Endothelial cell of umbilical vein (primary cell): ENCODE data around the gene CAMK2G. TPM values are rescaled to one million over a fixed set of nuclear protein-coding genes. Genes with fewer than 3 reads are reported as not detected.

ENCODE experiments used
- BruUV-seq: library from RNA; stranded (reverse); fragments of 400-500 nt; replicated peaks from 2 replicates; lab custom pipeline; 2021; lab: Mats Ljungman, UMichigan
- CTCF ChIA-PET: fragments of 300-600, 350-600 bp; sonication (Branson Sonifier 250); formaldehyde crosslinking; loops from one replicate; lab custom pipeline; 2021; ENCODE audit warnings: antibody characterized with exemption, inconsistent platforms; lab: Charles Lee
- POLR2A ChIA-PET: fragments of 300-600, 350-600 bp; sonication (Branson Sonifier 250); formaldehyde crosslinking; loops from one replicate; lab custom pipeline; 2021; ENCODE audit warnings: antibody characterized with exemption, inconsistent platforms; lab: Charles Lee
- DNase-seq: peaks from one replicate; pipeline ENCODE4 v3.0.0-alpha.2; 2011; ENCODE audit warnings: low read depth, low spot score
- FAIRE-seq: peaks from 2 replicates; lab custom pipeline; 2011; peaks lifted over from hg19 to GRCh38; lab: Jason Lieb, UNC
- H2AFZ ChIP-seq: 2 replicates; pipeline ENCODE4 v1.6.0; 2012; ENCODE audit warnings: low read depth, low read length, control low read depth, inconsistent platforms
- H3K27ac ChIP-seq: 2 replicates; pipeline ENCODE4 v1.5.1; 2011; ENCODE audit warnings: low read depth, mild to moderate bottlenecking, control low read depth, low read length, moderate library complexity; ENCODE audit not compliant: insufficient read depth
- H3K27me3 ChIP-seq, 2 experiments: 2 replicates each; pipeline versions ENCODE4 v1.6.0 to v1.6.1; 2011; ENCODE audit warnings: low read length in 2 of 2, mixed read lengths in 1 of 2; ENCODE audit not compliant: control insufficient read depth in 2 of 2, insufficient read depth in 2 of 2
- H3K36me3 ChIP-seq, 2 experiments: 2 replicates in 1 of 2; 3 replicates in 1 of 2; pipeline ENCODE4 v1.5.1; 2011; ENCODE audit warnings: low read length in 2 of 2, mild to moderate bottlenecking in 1 of 2, moderate library complexity in 1 of 2; ENCODE audit not compliant: control insufficient read depth in 2 of 2, insufficient read depth in 2 of 2; ENCODE audit errors: extremely low read depth in 1 of 2
- H3K4me1 ChIP-seq: 3 replicates; pipeline ENCODE4 v1.5.1; 2011; ENCODE audit warnings: mild to moderate bottlenecking, low read length; ENCODE audit not compliant: control insufficient read depth, insufficient read depth; ENCODE audit errors: extremely low read depth
- H3K4me2 ChIP-seq: 2 replicates; pipeline ENCODE4 v1.6.1; 2011; ENCODE audit warnings: low read length, control low read depth, mixed read lengths; ENCODE audit not compliant: insufficient read depth
- H3K4me3 ChIP-seq, 3 experiments: fragments of 200-600 bp in 1 of 3; sonication (generic), shearing (Covaris generic) in 1 of 3; replicated peaks in 1 of 3; 2 replicates each; pipeline ENCODE4 v1.5.1; 2011 to 2016; ENCODE audit warnings: control low read depth in 3 of 3, low read length in 3 of 3, mild to moderate bottlenecking in 2 of 3, inconsistent platforms in 1 of 3, low read depth in 1 of 3, moderate library complexity in 1 of 3; ENCODE audit not compliant: insufficient read depth in 1 of 3
- H3K79me2 ChIP-seq: 2 replicates; pipeline ENCODE4 v1.6.0; 2012; ENCODE audit warnings: low read length, inconsistent platforms; ENCODE audit not compliant: control insufficient read depth, insufficient read depth
- H3K9ac ChIP-seq: replicated peaks from 2 replicates; pipeline ENCODE3; 2011; ENCODE audit warnings: low read length, control low read depth; ENCODE audit not compliant: insufficient read depth; ENCODE audit errors: extremely low read depth
- H3K9me1 ChIP-seq: replicated peaks from 3 replicates; pipeline ENCODE4 v1.6.0; 2011; ENCODE audit warnings: mild to moderate bottlenecking, low read length; ENCODE audit not compliant: control insufficient read depth, insufficient read depth; ENCODE audit errors: extremely low read depth
- H3K9me3 ChIP-seq: replicated peaks from 2 replicates; pipeline ENCODE4 v1.5.1; 2012; ENCODE audit warnings: low read length, inconsistent platforms; ENCODE audit not compliant: control insufficient read depth, insufficient read depth
- H4K20me1 ChIP-seq: replicated peaks from 2 replicates; pipeline ENCODE3; 2011; ENCODE audit warnings: mild to moderate bottlenecking, low read length; ENCODE audit not compliant: control insufficient read depth, insufficient read depth; ENCODE audit errors: extremely low read depth
- EZH2 ChIP-seq: IDR thresholded peaks from 2 replicates; pipeline ENCODE4 v1.6.1; 2012; ENCODE audit warnings: borderline replicate concordance, low read depth, mild to moderate bottlenecking, moderate library complexity, low read length, inconsistent platforms; ENCODE audit not compliant: severe bottlenecking
- FOS ChIP-seq: IDR thresholded peaks from 2 replicates; pipeline ENCODE4 v1.6.1; 2011; ENCODE audit warnings: mild to moderate bottlenecking, low read length, moderate library complexity, borderline replicate concordance; ENCODE audit not compliant: insufficient read depth
- GATA2 ChIP-seq: IDR thresholded peaks from 2 replicates; pipeline ENCODE4 v1.7.0; 2011; ENCODE audit warnings: low read depth, mild to moderate bottlenecking, moderate library complexity, mixed read lengths, low read length; ENCODE audit not compliant: insufficient read length, insufficient read depth
- JUN ChIP-seq: IDR thresholded peaks from 2 replicates; pipeline ENCODE4 v1.6.1; 2011; ENCODE audit warnings: borderline replicate concordance, low read depth; ENCODE audit not compliant: insufficient read length, insufficient read depth
- MYC ChIP-seq: IDR thresholded peaks from one replicate; pipeline ENCODE4 v1.6.1; 2011; ENCODE audit warnings: mild to moderate bottlenecking, low read depth, low read length
- POLR2A ChIP-seq: IDR thresholded peaks from 2 replicates; pipeline ENCODE4 v1.6.1; 2012; ENCODE audit warnings: low read depth, mild to moderate bottlenecking, control low read depth, low read length
- POLR2AphosphoS5 ChIP-seq: IDR thresholded peaks from 2 replicates; pipeline ENCODE4 v1.6.1; 2012; ENCODE audit warnings: low read depth, mild to moderate bottlenecking, control low read depth, low read length, moderate library complexity; ENCODE audit not compliant: insufficient read depth
- dilution Hi-C: fragments of 300-500 bp; cut with MboI; formaldehyde crosslinking; loops from one replicate; pipeline ENCODE4 v1.15.0; 2019; ENCODE audit warnings: low sequenced_read_pairs; ENCODE audit not compliant: extremely low pct_ligation_motif_present
- intact Hi-C: fragments of 100-400 bp; cut with micrococcal nuclease; formaldehyde crosslinking; loops from one replicate; pipeline ENCODE4 v1.10.0; 2022
- polyA plus RNA-seq, 4 experiments: library from polyadenylated mRNA; depleted of rRNA in 3 of 4; stranded (reverse) in 3 of 4; unstranded in 1 of 4; fragments of >200 nt; gene quantifications; 2 replicates each; pipeline versions ENCODE4 v1.2.1 to v1.2.3, GENCODE V29; 2011 to 2012; ENCODE audit warnings: missing spikeins in 1 of 4
- total RNA-seq: library from RNA; stranded (reverse); gene quantifications from 2 replicates; pipeline ENCODE4 v1.2.3, GENCODE V29; 2021
- TF ChIP-seq, protein P1 (sequence below): IDR thresholded peaks from 2 replicates; pipeline ENCODE4 v1.6.1; 2011; ENCODE audit not compliant: insufficient read depth, insufficient read length
- TF ChIP-seq, protein P2 (sequence below), 2 donors: IDR thresholded peaks; 1 replicate in 1 of 2; 2 replicates in 1 of 2; pipeline ENCODE4 v1.5.1; 2011; ENCODE audit warnings: low read length in 2 of 2, mild to moderate bottlenecking in 2 of 2, moderate library complexity in 2 of 2, control low read depth in 1 of 2, inconsistent platforms in 1 of 2, low read depth in 1 of 2; ENCODE audit not compliant: insufficient read depth in 1 of 2; ENCODE audit errors: extremely low read depth in 1 of 2

Gene CAMK2G
- total and polyA plus RNA-seq, 2 donors (not counting 3 experiments of a cell fraction or from before 2014, with no cell fraction given) = 27.2 to 33.6 TPM

DNA sequence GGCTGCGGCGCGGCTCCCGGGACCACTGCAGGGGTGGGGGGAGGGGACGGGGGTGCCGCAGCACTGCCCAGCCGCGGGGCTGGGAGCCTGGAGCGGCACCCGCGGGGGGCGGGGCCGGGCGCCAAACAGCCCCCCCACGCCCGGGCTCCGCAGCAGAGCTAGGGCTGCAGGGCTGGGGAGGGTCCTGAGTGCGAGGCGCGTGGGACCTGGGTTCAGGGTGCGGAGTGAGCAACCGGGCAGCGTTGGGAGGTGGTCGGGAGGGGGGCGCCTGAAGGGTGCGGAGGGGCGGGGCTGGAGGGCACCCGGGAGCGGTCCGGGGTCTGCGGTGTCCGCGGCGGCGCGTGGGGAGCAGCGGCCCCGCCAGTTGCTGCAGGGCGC is 528 bp downstream of the CAMK2G start:
- Histone ChIP-seq H3K4me1 (peaks cover 7% of the 10 kb centered on the region), H3K9me1 (no peaks in the 10 kb centered on the region), H2AFZ (no peak overlapping the region), H4K20me1 (no peaks in the 10 kb centered on the region), H3K79me2 (peaks cover 7% of the 10 kb centered on the region), H3K4me2 (no peak overlapping the region), H3K27me3 (no peaks in the 10 kb centered on the region), H3K9ac (no peak overlapping the region), H3K9me3 (no peaks in the 10 kb centered on the region), H3K27ac (no peak overlapping the region), H3K36me3 (peaks cover 6 to 8% of the 10 kb centered on the region in 2 experiments), H3K4me3 (peak overlapping the region; percentile 34 to 82 (median 78))
- no peak for DNase-seq
- ChIA-PET POLR2A (no interaction called here), CTCF (interaction anchor here (0.6 to 2.2 kb wide), 4 partner anchors 8 to 54 kb away, joined by 3 to 6 read pairs (median 4); no protein-coding TSS in a partner anchor)
- FAIRE-seq = no peak
- intact Hi-C loops = no loop called here
- no TSS peak for BruUV-seq
- TF ChIP-seq POLR2AphosphoS5 (no peak), FOS (no peak), GATA2 (no peak), MYC (no peak), JUN (no peak), POLR2A (no peak), EZH2 (no peak)
- TF ChIP-seq, protein P1, sequence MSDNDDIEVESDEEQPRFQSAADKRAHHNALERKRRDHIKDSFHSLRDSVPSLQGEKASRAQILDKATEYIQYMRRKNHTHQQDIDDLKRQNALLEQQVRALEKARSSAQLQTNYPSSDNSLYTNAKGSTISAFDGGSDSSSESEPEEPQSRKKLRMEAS = no peak
- TF ChIP-seq, protein P2, sequence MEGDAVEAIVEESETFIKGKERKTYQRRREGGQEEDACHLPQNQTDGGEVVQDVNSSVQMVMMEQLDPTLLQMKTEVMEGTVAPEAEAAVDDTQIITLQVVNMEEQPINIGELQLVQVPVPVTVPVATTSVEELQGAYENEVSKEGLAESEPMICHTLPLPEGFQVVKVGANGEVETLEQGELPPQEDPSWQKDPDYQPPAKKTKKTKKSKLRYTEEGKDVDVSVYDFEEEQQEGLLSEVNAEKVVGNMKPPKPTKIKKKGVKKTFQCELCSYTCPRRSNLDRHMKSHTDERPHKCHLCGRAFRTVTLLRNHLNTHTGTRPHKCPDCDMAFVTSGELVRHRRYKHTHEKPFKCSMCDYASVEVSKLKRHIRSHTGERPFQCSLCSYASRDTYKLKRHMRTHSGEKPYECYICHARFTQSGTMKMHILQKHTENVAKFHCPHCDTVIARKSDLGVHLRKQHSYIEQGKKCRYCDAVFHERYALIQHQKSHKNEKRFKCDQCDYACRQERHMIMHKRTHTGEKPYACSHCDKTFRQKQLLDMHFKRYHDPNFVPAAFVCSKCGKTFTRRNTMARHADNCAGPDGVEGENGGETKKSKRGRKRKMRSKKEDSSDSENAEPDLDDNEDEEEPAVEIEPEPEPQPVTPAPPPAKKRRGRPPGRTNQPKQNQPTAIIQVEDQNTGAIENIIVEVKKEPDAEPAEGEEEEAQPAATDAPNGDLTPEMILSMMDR (IDR thresholded peaks at IDR 0.05; ENCODE audit: extremely low read depth in 1 of 2, insufficient read depth in 1 of 2, low read depth in 1 of 2, low read length in 2 of 2) = no peak
- dilution Hi-C loops = no loop called here
